Measurements from ENCODE around the gene GMPPA.

The GMPPA gene

DNA sequence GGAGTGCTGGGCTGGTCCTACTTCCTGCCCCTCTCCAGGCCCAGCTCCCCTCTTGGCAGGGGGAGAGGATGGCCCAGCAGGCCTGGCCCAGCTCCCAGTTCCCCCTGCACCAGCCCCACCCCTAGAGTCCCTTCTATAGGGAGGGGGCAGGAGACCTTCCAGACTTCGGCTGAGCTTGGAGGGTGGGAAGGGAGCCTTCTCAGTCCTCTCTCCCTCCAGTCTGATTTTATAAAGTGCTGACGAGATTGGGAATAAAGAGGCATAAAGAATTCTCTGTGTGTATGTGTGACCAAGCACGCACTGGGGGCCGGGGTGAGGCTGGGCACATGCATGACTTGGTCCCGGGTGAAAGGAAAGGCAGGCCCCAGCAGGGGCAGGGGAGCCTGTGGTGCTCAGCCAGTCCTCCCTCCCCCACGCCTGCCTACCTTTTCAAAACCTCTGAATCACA, 39.8 kb downstream of the GMPPA start:
- DNase-seq (ENCODE audit: low read depth in 2 of 2, low spot score in 1 of 2), result no peak

DNA sequence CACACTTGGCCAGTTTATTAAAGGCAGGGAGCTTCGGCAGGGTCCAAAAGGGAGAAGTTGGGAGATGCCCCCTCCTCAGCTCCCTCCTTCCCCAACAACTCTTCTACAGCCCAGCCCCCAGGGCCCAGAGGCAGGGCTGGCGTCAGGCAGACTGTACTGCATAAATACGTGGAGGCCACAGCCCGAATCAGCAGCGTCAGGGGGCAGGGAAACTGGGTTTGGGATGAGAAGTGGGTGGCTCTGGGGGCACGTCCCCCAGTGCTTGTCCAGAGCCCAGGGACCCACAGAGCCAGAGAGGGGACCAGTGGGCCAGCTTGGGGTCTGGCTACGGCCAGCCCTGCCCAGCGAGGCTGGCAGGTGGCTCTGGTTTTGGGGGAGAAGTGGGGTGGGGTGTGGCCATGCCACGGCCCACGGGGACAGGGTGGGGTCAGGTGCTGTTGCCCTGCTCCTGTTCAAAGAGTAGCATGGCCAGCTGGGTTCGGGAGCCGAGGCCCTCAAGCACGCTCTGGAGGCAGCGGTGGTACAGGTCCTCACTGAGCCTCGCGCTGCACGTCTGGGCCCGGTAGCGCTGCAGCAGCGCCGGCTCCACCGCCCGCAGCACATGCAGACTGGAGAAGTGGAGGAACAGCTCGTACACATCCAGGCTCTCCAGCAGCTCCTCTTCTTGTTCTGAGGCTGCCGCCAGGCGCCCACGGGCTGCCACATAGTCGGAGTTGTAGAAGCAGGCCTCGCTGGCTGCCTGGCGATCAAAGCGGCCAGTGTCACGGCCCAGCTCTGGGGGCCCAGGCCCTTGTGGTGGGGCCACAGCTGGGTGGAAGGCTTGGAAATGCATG, 40.5 kb downstream of the GMPPA start:
- no peak for DNase-seq (ENCODE audit: low read depth in 2 of 2, low spot score in 1 of 2)

DNA sequence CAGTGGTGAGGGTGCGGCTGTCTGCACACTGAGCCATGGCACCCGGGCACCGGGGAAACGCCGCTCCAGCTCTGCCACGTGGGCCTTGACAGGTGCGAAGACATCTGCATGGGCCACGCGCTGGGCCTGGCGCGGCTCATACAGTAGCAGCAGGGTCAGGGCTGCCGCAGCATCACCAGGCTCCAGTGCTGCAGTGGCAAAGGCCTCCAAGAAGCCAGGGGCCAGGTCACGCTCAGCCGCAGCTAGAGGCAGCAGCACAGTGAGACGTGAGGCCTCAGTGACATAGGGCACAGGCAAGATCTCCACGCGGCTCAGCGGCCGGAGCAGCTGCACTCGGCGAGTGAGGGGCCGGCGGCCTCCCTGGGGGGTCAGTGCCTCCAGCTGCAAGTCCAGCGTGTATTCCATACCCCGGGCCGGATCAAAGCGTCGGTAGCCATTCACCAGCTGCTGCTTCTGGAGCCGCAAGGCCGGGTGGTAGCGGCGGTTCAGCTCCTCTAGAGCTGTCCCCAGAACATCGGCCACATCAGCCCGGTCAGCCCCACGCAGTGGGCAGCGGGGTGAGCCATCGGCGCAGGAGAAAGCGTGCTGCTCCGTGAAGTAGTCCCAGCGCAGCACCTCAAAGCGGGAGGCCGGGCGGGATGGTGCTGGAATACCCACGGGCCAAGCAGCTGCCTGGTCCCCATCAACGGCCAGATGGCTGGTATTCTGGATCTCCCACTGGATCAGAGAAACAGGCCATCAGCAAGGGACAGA, 41.4 kb downstream of the GMPPA start:
- DNase-seq (ENCODE audit: low read depth in 2 of 2, low spot score in 1 of 2), result no peak

DNA sequence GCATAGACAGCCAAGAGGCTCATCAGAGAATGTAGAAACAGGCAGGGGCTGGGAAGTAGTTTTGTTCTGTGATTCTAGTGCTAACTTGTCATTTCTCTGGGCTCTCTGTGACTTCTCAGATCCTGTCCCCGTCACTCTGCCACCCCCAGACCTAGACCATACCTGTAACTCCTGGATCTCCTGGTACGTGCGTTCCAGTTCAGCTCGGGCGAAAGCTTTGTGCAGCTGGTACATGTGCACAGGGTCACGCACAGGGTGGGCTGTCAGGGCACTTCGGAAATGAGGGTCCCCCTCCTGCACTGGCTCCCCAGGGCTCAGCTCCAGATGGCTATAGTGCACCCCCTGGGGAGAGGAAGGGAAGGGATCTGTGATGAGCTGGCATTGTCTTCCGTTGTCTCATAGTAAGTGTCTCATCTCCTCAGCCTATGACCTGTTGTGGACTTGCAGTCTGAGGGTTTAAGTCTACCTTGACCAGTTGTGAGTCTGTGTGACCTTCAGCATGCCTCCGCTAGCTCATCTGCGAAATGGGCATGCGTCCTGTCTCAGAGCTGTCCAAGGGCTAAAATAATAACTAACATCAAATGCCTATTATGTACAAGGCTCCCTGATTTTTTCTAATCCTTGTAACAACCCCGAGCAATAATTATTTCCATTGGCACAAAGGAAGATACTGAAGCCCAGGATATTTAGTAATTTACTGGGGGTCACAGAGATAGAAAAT, 42.3 kb downstream of the GMPPA start:
- no peak for DNase-seq (ENCODE audit: low read depth in 2 of 2, low spot score in 1 of 2)

DNA sequence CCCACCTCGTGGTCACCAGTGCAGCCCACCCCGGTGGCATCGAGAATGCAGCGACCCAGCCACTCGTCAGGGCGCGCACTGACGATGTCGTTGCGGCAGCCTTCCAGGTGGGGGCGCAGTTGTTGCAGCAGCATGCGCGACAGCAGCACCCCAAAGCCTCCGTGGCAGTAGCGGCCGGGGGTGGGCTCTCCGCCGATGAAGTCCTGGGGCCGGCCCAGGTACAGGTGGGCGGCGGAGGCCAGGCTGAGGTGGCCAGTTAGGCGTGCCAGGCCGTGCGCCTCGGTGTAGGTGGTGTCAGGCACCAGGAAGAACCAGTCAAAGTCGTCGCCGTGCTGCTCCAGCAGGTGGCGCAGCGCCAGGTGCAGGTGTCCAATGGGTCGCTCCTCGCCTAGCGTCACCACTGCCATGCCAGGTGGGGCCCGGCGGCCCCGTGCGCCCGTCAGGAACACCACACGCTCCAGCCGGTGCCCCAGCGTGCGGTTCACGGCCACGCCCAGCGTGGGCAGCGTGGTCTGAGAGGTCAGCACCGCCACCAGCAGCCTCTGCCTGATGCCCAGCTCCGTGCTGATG, 43.0 kb downstream of the GMPPA start:
- DNase-seq (ENCODE audit: low read depth in 2 of 2, low spot score in 1 of 2), result peak; percentile 60 to 69

DNA sequence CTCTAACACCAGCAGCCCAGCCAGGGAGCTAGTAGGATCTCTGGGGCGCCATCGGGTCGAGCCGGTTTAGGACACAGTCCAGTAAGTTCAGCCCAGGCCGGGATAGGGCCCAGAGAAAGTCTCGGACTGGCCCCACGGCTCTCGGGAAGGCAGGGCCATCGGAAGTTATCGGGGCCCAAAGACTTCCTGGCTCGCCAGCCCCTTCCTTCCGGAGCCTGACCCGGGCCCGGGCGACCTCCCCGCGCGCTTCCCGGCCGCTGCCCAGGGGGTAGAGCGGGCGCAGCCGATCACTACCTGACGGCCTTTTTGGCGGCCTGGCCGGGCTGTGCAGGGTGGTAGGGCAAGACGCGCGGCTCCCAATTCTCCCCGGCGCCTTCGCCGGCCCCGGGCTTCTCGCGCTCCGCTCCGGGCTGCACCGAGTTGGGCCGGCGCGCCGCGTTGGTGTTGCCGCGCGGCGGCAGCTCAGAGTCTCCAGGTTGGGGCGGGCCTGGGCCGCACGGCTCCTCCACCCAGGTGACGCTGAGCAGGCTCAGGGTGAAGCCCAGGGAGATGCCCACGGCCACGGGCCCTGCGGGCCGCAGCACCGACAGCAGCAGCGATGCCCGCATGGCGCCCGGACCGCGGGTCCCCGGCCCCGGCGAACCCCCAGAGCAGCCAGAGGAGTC, 44.4 kb downstream of the GMPPA start:
- DNase-seq (ENCODE audit: low read depth in 2 of 2, low spot score in 1 of 2), result no peak

DNA sequence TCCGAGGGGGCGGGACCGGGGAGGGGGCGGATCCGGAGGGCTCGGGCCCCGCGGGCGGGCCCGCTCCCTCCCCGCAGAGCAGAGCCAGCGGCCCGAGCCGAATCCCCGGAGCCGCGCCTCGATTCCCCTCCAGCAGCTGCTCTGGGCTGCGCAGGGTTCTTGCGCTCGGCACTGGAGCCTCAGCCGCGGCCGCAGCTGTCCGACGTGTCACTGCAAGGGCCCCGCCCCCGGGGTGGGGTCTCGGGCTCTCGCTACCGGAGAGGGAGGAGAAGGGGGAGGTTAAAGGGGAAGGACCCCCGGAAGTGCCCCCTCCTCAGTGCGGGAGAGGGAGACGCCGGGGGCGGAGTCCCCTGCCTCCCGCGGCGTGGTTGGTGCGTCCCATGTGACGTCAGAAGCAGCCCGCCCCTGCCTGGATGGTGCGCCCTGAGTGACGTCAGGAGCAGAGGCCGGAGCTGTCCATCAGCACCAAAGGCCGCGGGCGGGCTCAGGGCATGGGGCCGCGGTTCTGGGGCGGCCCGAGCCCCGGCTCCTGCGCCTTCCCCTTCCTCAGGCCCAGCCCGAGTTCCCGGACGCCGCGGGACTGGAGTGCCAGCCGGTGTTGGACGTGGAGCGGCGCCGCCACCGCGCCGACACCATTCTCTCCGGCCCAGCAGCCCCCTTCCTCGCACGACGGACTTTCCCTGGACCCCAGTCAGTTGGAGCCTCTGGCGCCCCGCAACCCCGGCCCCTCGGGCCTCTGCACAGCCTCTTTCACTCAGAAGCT, 45.1 kb downstream of the GMPPA start, which contains the start of the genes CHPF and TMEM198:
CHPF (minus strand) TSS at position 214 of the 763 bp plus-strand sequence. CDS start 271 bp downstream, outside the sequence.
TMEM198 (plus strand) TSS at position 433 of the 763 bp plus-strand sequence. CDS start 700 bp downstream, outside the sequence.
- peak; percentile 76 to 82 for DNase-seq (ENCODE audit: low read depth in 2 of 2, low spot score in 1 of 2)

DNA sequence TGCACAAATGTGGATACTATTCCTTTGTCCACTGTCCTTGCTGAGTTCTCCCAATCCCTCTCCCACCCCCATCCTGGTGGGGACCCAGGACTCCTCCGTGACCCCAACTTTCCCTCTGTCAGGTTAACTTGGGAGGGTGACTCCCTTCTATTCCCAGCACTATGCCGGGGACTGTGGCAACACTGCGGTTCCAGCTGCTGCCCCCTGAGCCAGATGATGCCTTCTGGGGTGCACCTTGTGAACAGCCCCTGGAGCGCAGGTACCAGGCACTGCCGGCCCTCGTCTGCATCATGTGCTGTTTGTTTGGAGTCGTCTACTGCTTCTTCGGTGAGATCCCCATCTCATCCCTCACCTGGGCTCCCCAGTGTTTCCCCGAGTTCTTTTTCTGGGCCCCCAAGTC, 45.9 kb downstream of the GMPPA start:
- no peak for DNase-seq (ENCODE audit: low read depth in 2 of 2, low spot score in 1 of 2)

DNA sequence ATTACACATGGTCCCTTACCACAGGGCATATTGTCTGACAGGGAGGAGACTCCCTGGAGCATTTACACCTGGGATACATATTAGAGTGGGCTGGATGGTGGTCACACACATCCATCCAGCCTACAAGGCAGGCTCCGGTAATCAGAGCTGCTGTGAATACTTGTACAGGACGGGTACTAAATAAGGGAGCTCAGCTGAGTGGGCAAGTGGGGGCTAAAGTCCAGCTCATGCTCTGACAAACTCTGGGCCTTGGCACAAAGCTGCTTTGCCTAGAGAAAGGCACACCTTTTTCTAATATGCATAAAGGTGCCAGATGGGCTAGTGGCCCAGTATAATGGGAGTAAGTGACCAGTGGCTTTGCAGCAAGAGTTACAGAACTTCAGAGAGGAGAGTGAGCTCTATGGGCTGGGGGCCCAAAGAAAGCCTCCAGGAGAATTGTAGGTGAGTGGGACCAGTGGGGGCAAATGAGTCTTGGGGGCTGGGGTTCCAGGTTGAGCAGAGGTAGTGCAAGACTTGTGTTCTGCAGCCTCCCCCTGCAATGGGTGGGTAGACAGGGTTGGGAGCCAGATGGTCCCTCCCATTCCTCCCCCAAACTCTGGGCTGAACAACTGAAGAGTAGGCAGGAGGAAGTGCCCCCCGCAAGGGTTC, 46.7 kb downstream of the GMPPA start:
- DNase-seq (ENCODE audit: low read depth in 2 of 2, low spot score in 1 of 2), result no peak

DNA sequence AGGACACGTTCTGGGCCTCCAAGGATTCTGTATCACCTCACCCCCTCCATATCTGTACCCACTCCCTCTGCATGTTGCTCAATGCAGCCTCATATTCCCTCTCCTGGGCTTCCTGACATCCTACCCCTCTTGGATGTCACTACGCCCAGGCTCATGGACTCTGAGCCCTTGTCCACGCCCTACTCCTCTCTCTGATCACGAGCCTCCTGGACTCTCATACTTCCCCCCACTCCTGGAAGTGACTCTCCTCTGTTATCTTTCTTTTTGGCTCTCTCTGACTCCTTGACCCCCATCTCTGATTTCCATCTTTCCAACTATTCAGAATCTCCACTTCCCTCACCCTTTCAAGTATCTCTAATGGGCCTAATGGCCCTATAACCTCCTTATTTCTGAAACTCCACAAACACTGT, 47.3 kb downstream of the GMPPA start:
- DNase-seq (ENCODE audit: low read depth in 2 of 2, low spot score in 1 of 2), result no peak

DNA sequence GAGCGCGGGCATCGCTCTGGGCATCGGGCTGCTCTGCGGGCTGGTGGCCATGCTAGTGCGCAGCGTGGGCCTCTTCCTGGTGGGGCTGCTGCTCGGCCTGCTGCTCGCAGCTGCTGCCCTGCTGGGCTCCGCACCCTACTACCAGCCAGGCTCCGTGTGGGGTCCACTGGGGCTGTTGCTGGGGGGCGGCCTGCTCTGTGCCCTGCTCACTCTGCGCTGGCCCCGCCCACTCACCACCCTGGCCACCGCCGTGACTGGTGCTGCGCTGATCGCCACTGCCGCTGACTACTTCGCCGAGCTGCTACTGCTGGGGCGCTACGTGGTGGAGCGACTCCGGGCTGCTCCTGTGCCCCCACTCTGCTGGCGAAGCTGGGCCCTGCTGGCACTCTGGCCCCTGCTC, 48.9 kb downstream of the GMPPA start:
- DNase-seq (ENCODE audit: low read depth in 2 of 2, low spot score in 1 of 2), result no peak

DNA sequence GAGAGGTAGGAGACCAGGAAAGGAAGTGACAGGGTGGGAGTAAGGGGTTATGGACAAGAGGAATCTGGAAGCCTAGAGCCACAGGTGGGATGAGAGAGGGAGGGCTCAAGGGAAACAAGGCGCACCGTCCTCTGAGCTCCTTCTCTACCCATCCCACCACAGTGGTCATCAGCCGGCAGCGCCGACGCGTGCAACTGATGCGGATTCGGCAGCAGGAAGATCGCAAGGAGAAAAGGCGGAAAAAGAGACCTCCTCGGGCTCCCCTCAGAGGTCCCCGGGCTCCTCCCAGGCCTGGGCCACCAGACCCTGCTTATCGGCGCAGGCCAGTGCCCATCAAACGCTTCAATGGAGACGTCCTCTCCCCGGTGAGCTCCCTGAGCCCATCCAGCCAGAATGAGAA, 50.3 kb downstream of the GMPPA start:
- no peak for DNase-seq (ENCODE audit: low read depth in 2 of 2, low spot score in 1 of 2)

DNA sequence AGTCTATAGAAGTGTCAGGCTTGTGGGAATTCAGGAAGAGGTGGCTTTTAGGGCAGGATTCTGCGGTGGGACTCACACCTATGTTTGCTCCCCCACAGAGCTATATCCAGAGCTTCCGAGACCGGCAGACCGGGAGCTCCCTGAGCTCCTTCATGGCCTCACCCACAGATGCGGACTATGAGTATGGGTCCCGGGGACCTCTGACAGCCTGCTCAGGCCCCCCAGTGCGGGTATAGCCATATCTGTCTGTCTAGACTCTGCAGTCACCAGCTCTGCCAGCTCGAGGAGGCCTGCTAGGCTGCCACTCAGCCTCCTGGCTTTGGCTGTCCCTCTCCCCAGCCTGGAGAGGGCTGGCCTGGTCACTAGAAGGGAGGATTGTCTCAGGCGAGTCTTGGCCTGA, 50.9 kb downstream of the GMPPA start:
- no peak for DNase-seq (ENCODE audit: low read depth in 2 of 2, low spot score in 1 of 2)

DNA sequence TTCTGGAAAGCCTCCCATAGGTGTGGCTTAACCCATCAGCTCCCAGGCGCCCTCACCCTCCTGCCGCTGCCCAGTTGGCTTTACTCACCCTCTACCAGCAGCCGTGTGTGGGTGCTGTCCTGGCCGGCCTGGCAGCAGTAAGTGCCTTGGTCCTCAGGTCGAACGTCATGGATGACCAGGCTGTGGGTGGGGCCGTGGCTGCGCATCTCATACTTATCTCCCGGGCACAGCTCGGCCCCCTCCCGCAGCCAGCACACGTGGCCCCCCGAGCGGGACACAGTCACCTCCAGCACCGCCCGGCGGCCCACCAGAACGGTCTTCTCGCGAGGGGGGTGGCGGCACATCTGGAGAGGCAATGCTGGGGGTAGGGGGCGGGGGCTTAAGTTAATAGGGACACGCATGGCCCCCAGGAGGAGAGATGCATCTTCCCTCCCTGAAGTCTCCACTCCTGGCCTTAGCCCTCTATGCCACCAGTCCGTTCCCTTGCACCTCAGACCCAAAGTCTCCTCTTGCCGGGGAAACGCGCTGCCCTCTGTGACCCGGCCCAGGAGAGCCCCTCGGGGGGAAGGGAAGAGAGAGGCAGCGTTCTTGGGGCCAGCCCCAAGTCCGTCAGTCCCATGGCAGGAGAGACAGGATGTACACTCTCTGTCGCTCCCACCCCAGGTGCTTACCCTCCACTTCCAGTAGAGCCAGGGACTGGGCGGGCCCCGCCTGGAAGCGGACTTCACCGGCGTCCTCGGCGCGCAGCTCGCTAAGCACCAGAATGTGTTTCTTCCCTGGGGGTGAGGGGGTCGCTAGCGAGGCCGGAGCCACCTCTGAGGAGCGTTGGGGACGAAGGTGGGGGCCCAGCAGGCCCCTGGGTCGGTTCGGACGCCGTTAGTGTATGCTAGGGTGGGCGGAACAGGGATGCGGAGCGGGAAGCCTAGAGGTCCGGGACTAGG, 53.0 kb downstream of the GMPPA start:
- DNase-seq (ENCODE audit: low read depth in 2 of 2, low spot score in 1 of 2), result no peak

DNA sequence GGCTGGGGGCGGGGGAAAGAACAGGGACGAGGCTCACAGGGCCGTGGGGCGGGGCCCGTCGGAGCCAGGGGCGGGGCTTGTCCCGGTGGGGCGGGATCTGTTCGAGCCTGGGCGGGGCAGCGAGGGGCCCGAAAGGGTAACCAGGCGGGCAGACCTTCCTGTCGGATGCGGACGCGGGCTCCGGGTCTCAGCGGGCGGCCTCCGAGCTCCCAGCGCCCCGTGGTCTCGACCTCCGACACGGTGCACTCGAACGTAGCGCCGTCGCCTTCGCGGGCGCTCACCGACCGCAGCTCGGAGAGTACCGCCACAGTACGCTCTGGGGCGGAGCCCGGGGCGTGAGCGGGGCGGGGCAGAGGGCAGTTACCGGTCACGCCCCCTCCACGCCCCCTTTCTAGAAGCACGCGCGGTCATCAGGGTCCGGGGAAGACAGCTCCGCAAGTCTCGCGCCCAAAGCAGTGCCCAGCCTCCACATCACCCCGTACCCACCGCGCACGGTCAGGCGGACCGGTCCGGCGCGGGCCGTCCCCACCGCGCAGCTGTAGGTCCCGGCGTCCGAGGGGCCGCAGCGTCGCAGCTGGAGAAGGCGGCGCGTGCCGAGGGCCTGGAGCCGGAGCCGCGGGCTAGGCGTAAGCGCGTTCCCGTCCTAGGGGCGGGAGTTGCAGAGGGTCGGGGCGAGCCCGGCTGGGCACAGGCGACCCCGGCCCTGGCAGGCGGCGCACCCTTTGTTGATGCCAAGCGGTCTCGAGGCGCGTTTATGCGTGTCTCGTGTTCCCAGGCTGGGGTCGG, 53.9 kb downstream of the GMPPA start:
- DNase-seq (ENCODE audit: low read depth in 2 of 2, low spot score in 1 of 2), result peak; percentile 50 to 60

DNA sequence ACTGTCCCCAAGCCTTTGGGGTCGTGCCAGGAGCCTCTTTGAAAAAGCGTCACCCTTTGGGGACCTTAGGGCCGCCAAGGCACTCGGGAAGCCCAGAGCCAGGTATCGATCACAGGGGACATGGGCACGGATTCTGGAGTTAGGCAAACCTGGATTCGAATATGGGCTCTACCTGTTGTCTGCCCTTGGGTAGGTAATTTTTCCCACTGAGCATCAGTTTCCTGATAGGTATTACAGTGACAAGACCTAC, 54.4 kb downstream of the GMPPA start:
- DNase-seq (ENCODE audit: low read depth in 2 of 2, low spot score in 1 of 2), result no peak

DNA sequence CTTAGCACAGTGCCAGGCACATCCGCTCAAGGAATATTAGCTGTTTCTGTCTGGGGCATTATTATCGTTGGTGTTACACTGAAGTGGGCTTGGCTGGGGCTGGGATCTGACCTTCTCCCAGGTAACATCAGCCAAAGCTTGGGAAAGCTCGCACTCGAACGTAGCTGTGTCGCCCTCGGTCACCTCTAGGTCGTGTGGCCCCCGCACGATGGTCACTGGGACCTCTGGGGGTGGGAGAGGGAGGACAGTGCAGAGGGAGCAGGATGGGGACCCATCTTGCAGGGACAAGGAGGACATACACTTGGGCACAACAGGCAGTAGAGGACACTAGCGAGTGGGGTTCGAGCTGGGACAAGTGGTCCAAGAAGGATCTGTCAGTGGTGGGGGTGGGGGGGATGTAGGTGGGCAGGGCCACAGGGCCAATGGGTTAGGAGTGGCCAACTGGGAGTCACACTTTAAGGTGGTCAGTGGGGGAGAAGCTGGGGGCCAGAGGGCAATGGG, 54.8 kb downstream of the GMPPA start:
- no peak for DNase-seq (ENCODE audit: low read depth in 2 of 2, low spot score in 1 of 2)

DNA sequence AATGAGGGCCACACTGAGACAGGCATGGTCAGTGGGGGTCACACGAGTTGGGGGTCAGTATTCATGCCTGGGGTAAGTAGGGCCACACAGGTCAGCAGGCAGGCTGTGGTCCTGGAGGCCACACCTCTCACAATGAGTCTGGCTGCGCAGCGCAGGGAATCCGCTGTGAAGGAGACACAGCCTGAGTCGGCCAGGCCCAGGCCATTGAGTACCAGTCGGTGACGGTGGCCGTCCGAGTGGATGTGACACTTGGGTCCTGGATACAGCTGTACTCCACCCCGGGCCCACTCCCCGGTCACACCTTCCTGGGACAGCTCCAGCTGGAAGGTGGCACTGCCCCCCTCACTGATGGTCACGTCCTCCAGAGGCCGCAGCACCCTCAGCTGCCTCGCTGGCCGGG, 55.7 kb downstream of the GMPPA start:
- no peak for DNase-seq (ENCODE audit: low read depth in 2 of 2, low spot score in 1 of 2)

All from stimulated activated CD8-positive, alpha-beta memory T cell treated with anti-CD3 and anti-CD28 coated beads, Interleukin-4, amount 100 ng/mL, for 1 hour (primary cell).